Vagina (tissue), 2 donors: ENCODE results near the gene C1QTNF1.

Experiments used
- POLR2AphosphoS5 ChIP-seq, 2 donors: sonication (generic); formaldehyde crosslinking; IDR thresholded peaks; one replicate each; pipeline ENCODE4 v1.9.0; 2017; ENCODE audit warnings: antibody characterized with exemption in 2 of 2, mild to moderate bottlenecking in 2 of 2, low read depth in 1 of 2; ENCODE audit not compliant: insufficient read depth in 1 of 2
- TF ChIP-seq, protein P1 (sequence below), 3 experiments: fragments of 450-650 bp in 2 of 3; fragments of 200-600 bp in 1 of 3; sonication (generic) in 1 of 3; IDR thresholded peaks; one replicate each; pipeline ENCODE4 v1.5.1; 2017 to 2019; ENCODE audit warnings: antibody characterized with exemption in 3 of 3, mild to moderate bottlenecking in 2 of 3, moderate library complexity in 2 of 3

DNA sequence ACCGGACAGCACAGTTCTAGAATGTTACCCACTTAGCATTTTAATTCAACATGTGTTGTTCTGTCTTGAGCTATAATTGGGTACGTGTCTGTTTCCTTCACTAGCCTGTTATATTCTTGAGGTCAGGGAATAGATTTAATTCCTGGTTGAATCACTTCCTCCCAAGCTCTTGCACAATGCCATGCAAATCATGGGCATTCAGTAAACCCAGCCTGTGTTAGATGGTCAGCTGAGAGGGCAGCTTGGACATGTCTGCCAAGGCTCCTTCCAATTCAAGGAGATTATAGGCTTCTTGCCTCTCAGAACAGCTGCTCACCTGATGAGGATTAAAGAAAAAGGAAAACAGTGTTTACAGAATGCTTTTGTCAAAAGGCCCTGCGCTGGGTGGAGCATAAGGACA is 12.6 kb downstream of the C1QTNF1 start:
- TF ChIP-seq, protein P1, sequence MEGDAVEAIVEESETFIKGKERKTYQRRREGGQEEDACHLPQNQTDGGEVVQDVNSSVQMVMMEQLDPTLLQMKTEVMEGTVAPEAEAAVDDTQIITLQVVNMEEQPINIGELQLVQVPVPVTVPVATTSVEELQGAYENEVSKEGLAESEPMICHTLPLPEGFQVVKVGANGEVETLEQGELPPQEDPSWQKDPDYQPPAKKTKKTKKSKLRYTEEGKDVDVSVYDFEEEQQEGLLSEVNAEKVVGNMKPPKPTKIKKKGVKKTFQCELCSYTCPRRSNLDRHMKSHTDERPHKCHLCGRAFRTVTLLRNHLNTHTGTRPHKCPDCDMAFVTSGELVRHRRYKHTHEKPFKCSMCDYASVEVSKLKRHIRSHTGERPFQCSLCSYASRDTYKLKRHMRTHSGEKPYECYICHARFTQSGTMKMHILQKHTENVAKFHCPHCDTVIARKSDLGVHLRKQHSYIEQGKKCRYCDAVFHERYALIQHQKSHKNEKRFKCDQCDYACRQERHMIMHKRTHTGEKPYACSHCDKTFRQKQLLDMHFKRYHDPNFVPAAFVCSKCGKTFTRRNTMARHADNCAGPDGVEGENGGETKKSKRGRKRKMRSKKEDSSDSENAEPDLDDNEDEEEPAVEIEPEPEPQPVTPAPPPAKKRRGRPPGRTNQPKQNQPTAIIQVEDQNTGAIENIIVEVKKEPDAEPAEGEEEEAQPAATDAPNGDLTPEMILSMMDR (IDR thresholded peaks at IDR 0.05), result no peak
- TF ChIP-seq POLR2AphosphoS5 (IDR thresholded peaks at IDR 0.05; ENCODE audit: insufficient read depth in 1 of 2, low read depth in 1 of 2), result peak in 1 of 2 donors; percentile 84
